Fibroblast of upper back skin (primary cell): ENCODE data around the gene AHSA1.

Source experiments
- DNase-seq: peaks from one replicate; pipeline ENCODE4 v3.0.0-alpha.2; 2013

Gene AHSA1

DNA sequence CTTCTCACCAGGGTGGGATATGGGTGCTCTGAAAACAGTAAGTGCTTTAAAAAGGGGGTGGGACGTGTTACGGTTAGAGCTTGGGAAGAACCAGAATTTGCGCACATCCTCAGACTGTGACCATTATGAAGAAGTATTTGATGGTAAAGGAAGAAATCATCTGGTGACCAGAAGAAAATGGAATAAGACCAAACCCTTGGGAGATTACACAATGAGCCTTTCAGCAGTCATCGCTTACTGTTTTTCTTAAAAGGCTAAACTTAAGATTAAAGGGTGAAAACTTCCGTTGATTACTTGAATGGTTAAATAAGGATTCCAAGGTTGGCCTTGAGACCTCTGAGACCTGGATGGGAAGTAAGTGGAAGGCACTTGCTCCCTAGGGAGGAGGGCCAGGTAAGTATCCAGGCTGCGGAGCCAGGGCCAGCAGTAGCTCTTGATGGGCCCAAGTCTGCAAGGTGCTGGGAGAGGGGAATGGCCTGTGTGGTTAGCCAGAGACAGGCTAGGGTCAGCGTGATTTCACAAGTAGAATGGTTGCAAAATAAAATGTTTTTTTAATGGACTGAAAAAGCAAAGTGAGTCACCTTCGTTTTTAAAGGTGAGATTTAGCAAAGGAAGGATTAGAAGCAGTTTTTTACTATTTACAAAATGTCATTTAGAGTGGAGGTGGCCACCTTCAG, 53.7 kb downstream of the AHSA1 start:
- no peak for DNase-seq

DNA sequence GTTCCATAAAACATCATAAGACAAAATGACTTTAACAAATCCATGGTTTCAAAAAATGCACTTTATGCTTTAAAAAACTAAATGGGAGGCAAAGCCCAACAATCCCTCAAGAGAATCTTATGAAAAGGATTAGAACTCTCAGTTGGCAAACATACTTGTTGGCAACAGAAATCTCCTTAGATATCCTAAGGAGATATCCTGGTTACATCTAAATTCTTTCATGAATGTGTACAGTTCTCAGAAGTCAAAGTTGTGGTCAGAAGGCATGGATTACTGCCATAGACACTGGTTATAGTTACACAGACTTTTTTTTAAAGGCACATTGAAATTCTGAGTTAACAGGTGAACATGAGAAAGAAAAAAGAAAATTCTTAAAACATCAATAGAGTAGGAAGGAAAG, 58.2 kb downstream of the AHSA1 start:
- no peak for DNase-seq
